Neural cell (in vitro differentiated cells): ENCODE data around the gene BNC1. TPM values are rescaled to one million over a fixed set of nuclear protein-coding genes. Genes with fewer than 3 reads are reported as not detected.

ENCODE experiments used
- H2AFZ ChIP-seq: fragments of 200-600, 300-800 bp; sonication (generic), shearing (Covaris generic); 2 replicates; pipeline ENCODE4 v1.6.0; 2014; ENCODE audit warnings: low read depth, mild to moderate bottlenecking, antibody characterized with exemption, low read length, moderate library complexity
- H3F3A ChIP-seq: fragments of 200-600 bp; shearing (Covaris generic); 2 replicates; pipeline ENCODE4 v1.6.1; 2016; ENCODE audit warnings: mild to moderate bottlenecking, moderate library complexity, mixed read lengths, antibody characterized with exemption, low read length; ENCODE audit not compliant: insufficient read depth, poor library complexity, severe bottlenecking
- H3K27ac ChIP-seq: fragments of 200-600, 300-800 bp; sonication (generic), shearing (Covaris generic); 2 replicates; pipeline ENCODE4 v1.5.1; 2014; ENCODE audit warnings: mild to moderate bottlenecking, low read length, moderate library complexity
- H3K27me3 ChIP-seq: fragments of 300-800, 200-600 bp; sonication (generic), shearing (Covaris generic); 2 replicates; pipeline ENCODE4 v1.6.0; 2014; ENCODE audit warnings: mild to moderate bottlenecking, low read depth, low read length, moderate library complexity; ENCODE audit not compliant: insufficient read depth
- H3K36me3 ChIP-seq: fragments of 300-800, 200-600 bp; sonication (generic), shearing (Covaris generic); 2 replicates; pipeline ENCODE4 v1.5.1; 2014; ENCODE audit warnings: mild to moderate bottlenecking, antibody characterized with exemption, low read length, moderate library complexity; ENCODE audit not compliant: insufficient read depth
- H3K4me2 ChIP-seq: fragments of 300-800, 200-600 bp; sonication (generic), shearing (Covaris generic); 2 replicates; pipeline ENCODE4 v1.6.0; 2014; ENCODE audit warnings: mild to moderate bottlenecking, low read length
- H3K4me3 ChIP-seq: fragments of 300-800, 200-600 bp; sonication (generic), shearing (Covaris generic); 2 replicates; pipeline ENCODE4 v1.5.1; 2014; ENCODE audit warnings: mild to moderate bottlenecking, low read length, moderate library complexity
- H3K79me2 ChIP-seq: fragments of 200-600 bp; shearing (Covaris generic); replicated peaks from 2 replicates; pipeline ENCODE4 v1.6.0; 2014; ENCODE audit warnings: mild to moderate bottlenecking, low read length, moderate library complexity; ENCODE audit not compliant: insufficient read depth
- H3K9ac ChIP-seq: fragments of 300-800, 200-600 bp; sonication (generic), shearing (Covaris generic); 2 replicates; pipeline ENCODE4 v1.6.1; 2016; ENCODE audit warnings: mild to moderate bottlenecking, low read length, mixed read lengths
- H3K9me2 ChIP-seq: fragments of 200-600 bp; shearing (Covaris generic); 2 replicates; pipeline ENCODE4 v1.6.1; 2016; ENCODE audit warnings: mild to moderate bottlenecking, low read length, mixed read lengths; ENCODE audit not compliant: insufficient read depth
- H3K9me3 ChIP-seq: fragments of 200-600, 300-800 bp; sonication (generic), shearing (Covaris generic); 2 replicates; pipeline ENCODE4 v1.6.1; 2016; ENCODE audit warnings: mild to moderate bottlenecking, mixed run types, low read length, moderate library complexity, mixed read lengths
- H4K20me1 ChIP-seq: fragments of 200-600 bp; shearing (Covaris generic); 2 replicates; pipeline ENCODE4 v1.6.1; 2016; ENCODE audit warnings: mild to moderate bottlenecking, mixed run types; ENCODE audit not compliant: insufficient read depth
- EP300 ChIP-seq: fragments of 450-650 bp; conservative IDR thresholded peaks from 2 replicates; pipeline ENCODE4 v1.6.1; 2014; ENCODE audit warnings: antibody characterized with exemption, mild to moderate bottlenecking, moderate library complexity; ENCODE audit not compliant: poor library complexity, severe bottlenecking
- EZH2 ChIP-seq: fragments of 200-600, 300-800 bp; shearing (Covaris generic), sonication (generic); IDR thresholded peaks from 2 replicates; pipeline ENCODE4 v1.6.1; 2014; ENCODE audit warnings: antibody characterized with exemption, low read length, borderline replicate concordance, mild to moderate bottlenecking; ENCODE audit not compliant: insufficient read depth, poor library complexity, severe bottlenecking
- MXI1 ChIP-seq: fragments of 450-650 bp; conservative IDR thresholded peaks from 2 replicates; pipeline ENCODE4 v1.6.1; 2014; ENCODE audit warnings: antibody characterized with exemption, mild to moderate bottlenecking; ENCODE audit not compliant: poor library complexity, severe bottlenecking
- POLR2AphosphoS5 ChIP-seq: IDR thresholded peaks from 2 replicates; pipeline ENCODE4 v1.6.1; 2012
- RAD21 ChIP-seq: fragments of 450-650 bp; conservative IDR thresholded peaks from 2 replicates; pipeline ENCODE4 v1.6.1; 2014; ENCODE audit warnings: antibody characterized with exemption, mild to moderate bottlenecking, moderate library complexity
- SMC3 ChIP-seq: fragments of 450-650 bp; conservative IDR thresholded peaks from 2 replicates; pipeline ENCODE4 v1.6.1; 2014; ENCODE audit warnings: antibody characterized with exemption, mild to moderate bottlenecking, moderate library complexity; ENCODE audit not compliant: poor library complexity
- TAF1 ChIP-seq: IDR thresholded peaks from 2 replicates; pipeline ENCODE4 v1.6.1; 2012; ENCODE audit warnings: low read depth
- polyA plus RNA-seq: library from polyadenylated mRNA; depleted of rRNA; stranded (reverse); fragments of >200 nt; gene quantifications from 2 replicates; pipeline ENCODE4 v1.2.3, GENCODE V29; 2014
- TF ChIP-seq, protein P1 (sequence below): IDR thresholded peaks from 2 replicates; pipeline ENCODE4 v1.6.1; 2012; ENCODE audit warnings: borderline replicate concordance
- TF ChIP-seq, protein P2 (sequence below): fragments of 450-650 bp; IDR thresholded peaks from 2 replicates; pipeline ENCODE4 v1.5.1; 2014; ENCODE audit warnings: antibody characterized with exemption, mild to moderate bottlenecking, moderate library complexity; ENCODE audit not compliant: poor library complexity, severe bottlenecking

BNC1 gene
- polyA plus RNA-seq, 1 donor from 2014 or later = not detected

DNA sequence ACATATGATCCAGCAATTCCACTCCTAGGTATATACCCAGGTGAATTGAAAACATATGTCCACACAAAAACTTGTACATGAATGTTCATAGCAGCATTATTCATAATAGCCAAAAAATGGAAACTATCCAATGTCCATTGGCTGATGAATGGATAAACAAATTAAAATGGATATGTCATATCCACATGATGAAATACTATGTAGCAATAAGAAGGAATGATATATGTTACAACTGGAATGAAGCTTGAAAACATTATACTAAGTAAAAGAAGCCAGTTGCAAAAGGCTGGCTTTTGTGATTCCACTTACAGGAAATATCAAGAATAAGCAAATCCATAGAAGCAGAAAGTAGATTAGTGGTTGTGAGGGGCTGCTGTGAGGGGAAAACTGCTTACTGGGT lies 33.7 kb downstream of the BNC1 start:
- H3K9me2 ChIP-seq = no peaks in the 10 kb centered on the region
- no peak overlapping the region for H3K27ac ChIP-seq
- no peak overlapping the region for H3K9ac ChIP-seq
- H3K9me3 ChIP-seq = no peaks in the 10 kb centered on the region
- no peaks in the 10 kb centered on the region for H3K36me3 ChIP-seq
- no peaks in the 10 kb centered on the region for H4K20me1 ChIP-seq
- no peak overlapping the region for H3K4me2 ChIP-seq
- no peaks in the 10 kb centered on the region for H3F3A ChIP-seq
- no peak overlapping the region for H2AFZ ChIP-seq
- no peaks in the 10 kb centered on the region for H3K79me2 ChIP-seq
- no peak overlapping the region for H3K4me3 ChIP-seq
- TF ChIP-seq EP300 (no peak), POLR2AphosphoS5 (no peak), TAF1 (no peak), SMC3 (no peak), EZH2 (no peak), RAD21 (no peak), MXI1 (no peak)
- TF ChIP-seq, protein P1, sequence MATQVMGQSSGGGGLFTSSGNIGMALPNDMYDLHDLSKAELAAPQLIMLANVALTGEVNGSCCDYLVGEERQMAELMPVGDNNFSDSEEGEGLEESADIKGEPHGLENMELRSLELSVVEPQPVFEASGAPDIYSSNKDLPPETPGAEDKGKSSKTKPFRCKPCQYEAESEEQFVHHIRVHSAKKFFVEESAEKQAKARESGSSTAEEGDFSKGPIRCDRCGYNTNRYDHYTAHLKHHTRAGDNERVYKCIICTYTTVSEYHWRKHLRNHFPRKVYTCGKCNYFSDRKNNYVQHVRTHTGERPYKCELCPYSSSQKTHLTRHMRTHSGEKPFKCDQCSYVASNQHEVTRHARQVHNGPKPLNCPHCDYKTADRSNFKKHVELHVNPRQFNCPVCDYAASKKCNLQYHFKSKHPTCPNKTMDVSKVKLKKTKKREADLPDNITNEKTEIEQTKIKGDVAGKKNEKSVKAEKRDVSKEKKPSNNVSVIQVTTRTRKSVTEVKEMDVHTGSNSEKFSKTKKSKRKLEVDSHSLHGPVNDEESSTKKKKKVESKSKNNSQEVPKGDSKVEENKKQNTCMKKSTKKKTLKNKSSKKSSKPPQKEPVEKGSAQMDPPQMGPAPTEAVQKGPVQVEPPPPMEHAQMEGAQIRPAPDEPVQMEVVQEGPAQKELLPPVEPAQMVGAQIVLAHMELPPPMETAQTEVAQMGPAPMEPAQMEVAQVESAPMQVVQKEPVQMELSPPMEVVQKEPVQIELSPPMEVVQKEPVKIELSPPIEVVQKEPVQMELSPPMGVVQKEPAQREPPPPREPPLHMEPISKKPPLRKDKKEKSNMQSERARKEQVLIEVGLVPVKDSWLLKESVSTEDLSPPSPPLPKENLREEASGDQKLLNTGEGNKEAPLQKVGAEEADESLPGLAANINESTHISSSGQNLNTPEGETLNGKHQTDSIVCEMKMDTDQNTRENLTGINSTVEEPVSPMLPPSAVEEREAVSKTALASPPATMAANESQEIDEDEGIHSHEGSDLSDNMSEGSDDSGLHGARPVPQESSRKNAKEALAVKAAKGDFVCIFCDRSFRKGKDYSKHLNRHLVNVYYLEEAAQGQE = no peak
- TF ChIP-seq, protein P2, sequence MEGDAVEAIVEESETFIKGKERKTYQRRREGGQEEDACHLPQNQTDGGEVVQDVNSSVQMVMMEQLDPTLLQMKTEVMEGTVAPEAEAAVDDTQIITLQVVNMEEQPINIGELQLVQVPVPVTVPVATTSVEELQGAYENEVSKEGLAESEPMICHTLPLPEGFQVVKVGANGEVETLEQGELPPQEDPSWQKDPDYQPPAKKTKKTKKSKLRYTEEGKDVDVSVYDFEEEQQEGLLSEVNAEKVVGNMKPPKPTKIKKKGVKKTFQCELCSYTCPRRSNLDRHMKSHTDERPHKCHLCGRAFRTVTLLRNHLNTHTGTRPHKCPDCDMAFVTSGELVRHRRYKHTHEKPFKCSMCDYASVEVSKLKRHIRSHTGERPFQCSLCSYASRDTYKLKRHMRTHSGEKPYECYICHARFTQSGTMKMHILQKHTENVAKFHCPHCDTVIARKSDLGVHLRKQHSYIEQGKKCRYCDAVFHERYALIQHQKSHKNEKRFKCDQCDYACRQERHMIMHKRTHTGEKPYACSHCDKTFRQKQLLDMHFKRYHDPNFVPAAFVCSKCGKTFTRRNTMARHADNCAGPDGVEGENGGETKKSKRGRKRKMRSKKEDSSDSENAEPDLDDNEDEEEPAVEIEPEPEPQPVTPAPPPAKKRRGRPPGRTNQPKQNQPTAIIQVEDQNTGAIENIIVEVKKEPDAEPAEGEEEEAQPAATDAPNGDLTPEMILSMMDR = no peak
- no peaks in the 10 kb centered on the region for H3K27me3 ChIP-seq

DNA sequence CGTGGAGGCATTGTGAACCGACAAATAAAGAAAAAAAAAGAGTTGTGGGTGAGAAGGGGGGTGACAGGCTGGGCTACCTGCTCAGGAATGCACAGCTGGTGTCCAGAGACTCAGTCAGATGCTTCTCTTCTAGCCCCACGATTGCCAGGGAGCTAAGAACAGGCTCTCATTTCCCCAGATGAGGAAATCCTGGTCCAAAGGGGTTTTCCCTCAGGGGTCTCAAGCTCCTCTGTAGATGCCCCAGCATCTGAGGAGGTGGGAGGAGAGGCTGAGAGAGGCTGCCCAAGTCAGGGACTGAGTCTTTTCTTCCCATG lies 35.5 kb downstream of the BNC1 start:
- Histone ChIP-seq H3K9ac (no peak overlapping the region), H3K4me3 (no peak overlapping the region), H2AFZ (no peak overlapping the region), H3K4me2 (no peak overlapping the region), H4K20me1 (no peaks in the 10 kb centered on the region), H3K9me2 (no peaks in the 10 kb centered on the region), H3K36me3 (no peaks in the 10 kb centered on the region), H3K27me3 (no peaks in the 10 kb centered on the region), H3K27ac (no peak overlapping the region), H3K9me3 (no peaks in the 10 kb centered on the region), H3K79me2 (no peaks in the 10 kb centered on the region), H3F3A (no peaks in the 10 kb centered on the region)
- TF ChIP-seq TAF1 (no peak), RAD21 (no peak)
- TF ChIP-seq, protein P1 = no peak
